AG20443 (cell line): ENCODE measurements around the gene FANK1.
A peak's percentile ranks its signal among the peaks of the same experiment; 100 is the strongest.
"Not testable (repeated sequence)": the region's sequence is repeated elsewhere in the genome, so short reads cannot be mapped to it uniquely, and the experiment has no call there.

Source experiments
- DNase-seq: peaks from one replicate; pipeline ENCODE4 v3.0.0; 2012; ENCODE audit warnings: low spot score, mixed read lengths

FANK1 gene

DNA sequence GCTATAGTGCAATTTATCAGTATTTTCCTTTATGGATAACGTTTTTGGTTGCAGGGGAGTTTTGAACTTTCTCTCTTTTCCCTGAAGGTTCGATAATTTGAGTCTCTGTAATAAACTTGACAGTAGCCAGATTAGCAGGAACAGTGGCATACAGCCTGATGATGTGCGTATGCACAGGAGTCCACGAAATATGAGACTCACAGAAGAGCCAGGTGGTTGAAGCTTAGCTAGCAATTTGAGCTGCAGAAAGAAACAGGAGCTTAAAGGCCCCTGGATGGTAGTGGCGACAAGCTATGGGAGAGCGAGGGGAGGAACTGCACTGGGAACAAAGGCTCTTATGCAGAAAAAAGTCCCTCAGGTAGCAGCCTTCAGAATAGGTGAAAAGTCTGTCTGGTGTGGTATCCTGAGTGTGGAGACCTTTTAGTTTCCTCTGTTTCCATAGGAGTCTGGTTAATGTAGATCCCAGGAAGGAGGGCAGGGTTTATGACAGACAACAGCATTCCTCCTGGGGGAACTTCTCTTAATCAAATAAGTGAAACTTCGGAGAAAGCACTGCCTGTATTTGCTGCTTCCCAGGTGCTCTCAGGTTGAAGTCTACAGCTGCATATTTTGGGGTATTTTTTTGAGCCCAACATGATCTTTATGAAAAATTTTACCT is 32.7 kb downstream of the FANK1 start:
- no peak for DNase-seq

DNA sequence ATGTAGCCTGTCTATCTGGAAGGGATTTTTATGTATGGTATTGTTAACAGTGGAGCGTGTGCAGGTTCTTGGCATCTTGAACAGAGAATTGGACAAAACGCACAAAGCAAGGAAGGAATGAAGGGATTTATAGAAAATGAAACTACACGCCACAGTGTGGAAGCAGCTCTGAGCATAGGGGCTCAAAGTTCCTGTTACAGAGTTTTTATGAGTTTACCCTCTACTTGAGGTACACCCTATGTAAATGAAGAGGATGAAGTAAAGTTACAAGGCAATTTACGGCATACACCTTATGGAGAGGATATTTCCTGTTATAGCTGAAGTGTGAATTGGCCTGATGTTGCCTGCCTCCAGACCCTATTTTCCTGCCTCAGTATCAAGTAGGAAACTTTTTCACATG is 33.3 kb downstream of the FANK1 start:
- no peak for DNase-seq

DNA sequence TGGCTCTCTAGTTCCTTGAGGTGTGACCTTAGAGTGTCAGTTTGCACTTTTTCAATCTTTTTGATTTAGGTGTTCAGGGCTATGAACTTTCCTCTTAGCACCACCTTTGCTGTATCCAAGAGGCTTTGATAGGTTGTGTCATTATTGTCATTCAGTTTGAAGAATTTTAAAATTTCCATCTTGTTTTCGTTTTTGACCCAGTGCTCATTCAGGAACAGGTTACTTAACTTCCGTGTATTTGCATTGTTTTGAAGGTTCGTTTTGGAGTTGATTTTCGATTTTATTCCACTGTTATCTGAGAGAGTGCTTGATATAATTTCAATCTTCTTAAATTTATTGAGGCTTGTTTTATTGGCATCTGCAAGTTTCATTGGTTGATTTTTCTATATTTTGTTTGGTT is 37.3 kb downstream of the FANK1 start:
- no peak for DNase-seq

DNA sequence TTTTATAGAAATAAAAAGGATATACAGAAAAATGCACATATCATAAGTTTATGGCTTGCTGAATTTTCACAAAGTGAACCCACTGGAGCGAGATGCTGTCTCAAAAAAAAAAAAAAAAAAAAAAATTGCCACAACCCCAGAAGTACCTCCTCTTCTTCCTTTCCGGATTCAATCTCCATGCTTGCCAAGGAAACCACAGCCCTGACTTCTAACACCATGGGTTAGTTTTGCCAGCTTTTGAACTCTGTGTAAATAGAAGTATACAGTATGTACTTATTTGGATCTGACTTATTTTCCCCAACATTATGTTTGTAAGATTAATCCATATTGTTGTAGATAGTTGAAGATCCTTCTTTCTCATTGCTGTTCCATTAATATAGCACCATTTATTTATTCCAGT is 40.0 kb downstream of the FANK1 start:
- no peak for DNase-seq

DNA sequence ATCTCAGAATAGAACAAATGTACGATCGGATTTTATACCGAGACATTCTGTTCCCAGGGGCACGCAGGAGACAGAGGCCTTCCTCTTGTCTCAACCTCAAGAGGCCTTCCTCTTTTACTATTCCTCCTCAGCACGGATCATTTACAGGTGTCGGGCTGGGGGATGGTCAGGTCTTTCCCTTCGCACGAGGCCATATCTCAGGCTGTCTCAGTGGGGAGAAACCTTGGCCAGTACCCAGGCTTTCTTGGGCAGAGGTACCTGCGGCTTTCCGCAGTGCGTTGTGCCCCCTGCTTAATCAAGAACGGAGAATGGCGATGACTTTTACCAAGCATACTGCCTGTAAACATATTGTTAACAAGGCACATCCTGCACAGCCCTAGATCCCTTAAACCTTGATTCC is 44.2 kb downstream of the FANK1 start:
- no peak for DNase-seq

DNA sequence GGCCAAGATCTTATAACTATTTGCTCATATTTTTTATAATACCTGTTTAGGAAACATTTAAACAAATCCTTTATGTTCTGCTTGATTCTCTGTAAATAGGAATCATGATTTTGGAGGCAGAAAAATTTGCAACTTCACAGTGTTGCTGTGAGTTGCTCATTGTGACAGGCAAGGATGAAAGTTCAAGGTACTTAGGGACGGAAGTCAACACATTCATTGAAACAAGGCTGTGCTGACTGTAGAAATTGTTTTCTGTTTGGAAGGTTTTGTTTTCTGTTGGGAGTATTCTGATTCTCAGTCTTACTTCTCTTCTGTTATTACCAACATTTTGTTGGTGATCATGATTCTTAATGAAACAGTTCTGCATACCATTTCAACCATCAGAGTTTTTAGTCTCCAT is 54.9 kb downstream of the FANK1 start:
- DNase-seq, result no peak

DNA sequence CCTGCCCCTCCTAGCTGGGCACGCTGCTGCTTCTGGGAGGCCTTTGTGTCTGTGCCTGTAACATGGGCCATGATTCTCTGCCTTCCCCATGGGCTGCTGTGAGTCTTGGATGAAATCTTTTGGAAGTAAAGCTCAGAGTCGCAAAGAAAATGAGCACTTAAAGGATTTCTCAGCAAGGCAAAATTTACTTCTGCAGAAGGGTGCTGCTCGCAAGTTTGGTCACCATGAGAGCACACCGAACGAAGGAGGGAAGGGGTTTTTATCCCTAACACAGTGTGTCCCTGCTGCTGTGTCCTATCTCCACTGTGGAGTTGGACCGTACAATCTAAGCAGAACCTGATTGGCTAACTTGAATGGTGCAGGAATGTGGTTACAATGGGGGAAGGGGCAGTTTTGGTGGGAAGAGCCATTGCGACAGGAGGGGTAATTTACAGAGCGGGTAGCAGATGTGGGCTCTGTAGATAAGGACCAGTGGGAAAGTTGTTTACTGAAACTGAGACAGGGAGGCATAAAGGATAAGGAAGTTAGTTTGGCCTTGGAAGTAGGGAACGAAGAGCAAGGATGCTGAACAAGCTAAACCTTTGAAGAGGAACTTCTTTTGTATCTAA is 57.5 kb downstream of the FANK1 start:
- no peak for DNase-seq

DNA sequence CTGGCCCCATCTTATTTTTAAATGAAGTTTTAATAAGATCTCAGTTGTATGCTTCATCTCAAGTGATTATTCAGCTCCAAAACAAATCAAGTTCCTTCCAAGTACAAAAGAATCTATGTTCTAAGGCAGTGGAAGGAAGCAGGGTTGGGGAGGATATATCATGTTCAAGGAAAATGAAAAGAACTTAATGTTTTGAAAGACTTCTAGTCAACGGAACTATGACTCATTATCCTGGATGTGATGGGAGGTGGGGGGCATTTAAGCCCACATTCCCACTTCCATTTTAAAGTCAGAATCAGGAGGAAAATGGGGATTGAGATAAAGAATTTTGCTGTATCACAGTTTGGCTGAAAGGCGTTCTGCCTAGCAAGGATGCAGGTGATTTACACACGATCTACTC is 59.4 kb downstream of the FANK1 start:
- DNase-seq, result no peak

DNA sequence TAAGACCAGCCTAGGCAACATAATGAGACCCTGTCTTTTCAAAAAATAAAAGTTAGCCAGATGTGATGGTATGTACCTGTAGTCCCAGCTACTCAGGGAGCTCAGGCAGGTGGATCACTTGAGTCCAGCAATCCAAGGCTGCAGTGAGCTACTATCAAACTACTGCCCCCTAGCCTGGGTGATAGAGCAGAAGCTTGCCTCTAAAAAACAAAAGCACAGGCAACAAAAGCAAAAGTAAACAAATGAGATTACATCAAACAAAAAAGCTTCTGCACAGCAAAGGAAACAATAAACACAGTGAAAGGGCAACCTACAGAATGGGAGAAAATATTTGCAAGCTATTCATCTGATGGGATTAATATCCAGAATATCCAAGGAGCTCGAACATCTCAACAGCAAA is 65.4 kb downstream of the FANK1 start:
- no peak for DNase-seq

DNA sequence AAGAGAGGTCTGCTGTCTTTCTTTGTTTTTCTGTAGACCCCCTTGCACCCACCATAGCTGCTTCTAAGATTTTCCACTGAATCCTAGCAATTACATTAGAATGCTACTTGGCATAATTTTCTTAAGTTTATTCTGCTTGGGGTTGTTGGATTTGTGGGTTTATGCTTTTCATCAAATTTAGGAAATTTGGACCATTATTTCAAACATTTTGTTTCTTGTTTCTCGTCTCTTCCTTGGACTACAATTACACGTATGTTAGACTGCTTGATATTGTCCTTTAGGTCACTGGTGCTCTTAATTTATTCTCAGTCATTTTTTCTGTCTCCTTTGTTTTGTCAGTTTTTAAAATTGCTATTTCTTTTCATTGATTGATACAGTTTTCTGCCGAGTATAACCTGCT is 65.8 kb downstream of the FANK1 start:
- no peak for DNase-seq

DNA sequence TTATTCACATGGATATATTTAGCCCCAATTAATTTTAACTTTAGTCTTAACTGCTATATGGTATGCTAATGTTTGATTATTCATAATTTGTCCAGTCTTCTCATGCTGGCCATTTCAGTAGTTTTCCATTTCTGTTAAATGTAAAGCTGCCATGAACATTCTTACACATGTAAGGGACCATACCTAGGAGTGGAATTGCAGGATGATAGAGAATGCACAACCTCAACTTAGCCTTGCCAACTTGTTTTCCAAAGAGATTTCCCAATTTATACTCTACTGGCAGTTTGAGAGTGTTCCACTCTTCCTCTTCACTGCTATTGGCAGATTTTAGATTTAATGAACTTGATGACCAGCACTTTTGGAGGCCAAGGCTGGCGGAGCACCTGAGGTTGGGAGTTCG is 68.2 kb downstream of the FANK1 start:
- DNase-seq, result no peak

DNA sequence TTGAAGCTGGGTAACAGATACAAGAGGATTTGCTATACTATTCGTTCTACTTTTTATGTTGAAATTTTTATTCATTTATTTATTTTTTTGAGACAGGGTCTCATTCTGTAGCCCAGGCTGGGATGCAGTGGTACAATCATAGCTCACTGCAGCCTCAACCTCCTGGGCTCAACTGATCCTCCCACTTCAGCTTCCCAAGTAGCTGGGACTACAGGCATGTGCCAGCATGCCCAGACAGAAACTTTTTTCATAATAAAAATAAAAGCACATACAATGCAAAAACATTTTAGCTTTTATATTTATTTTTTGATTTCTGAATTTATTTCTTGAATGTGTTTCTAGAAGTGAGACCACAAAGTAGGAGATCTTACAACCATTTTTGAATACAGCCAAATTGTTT is 71.2 kb downstream of the FANK1 start:
- DNase-seq, result no peak

DNA sequence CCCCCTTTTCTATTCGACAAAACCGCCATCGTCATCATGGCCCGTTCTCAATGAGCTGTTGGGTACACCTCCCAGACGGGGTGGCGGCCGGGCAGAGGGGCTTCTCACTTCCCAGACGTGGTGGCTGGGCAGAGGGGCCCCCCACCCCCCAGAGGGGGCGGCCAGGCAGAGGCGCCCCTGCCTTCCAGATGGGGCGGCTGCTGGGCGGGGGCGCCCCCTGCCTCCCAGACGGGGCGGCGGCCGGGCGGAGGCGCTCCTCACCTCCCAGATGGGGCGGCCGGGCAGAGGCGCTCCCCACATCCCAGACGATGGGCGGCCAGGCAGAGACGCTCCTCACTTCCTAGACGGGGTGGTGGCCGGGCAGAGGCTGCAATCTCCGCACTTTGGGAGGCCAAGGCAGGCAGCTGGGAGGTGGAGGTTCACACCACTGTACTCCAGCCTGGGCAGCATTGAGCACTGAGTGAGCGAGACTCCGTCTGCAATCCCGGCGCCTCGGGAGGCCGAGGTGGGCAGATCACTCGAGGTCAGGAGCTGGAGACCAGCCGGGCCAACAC is 73.8 kb downstream of the FANK1 start:
- DNase-seq, result not testable (repeated sequence)

DNA sequence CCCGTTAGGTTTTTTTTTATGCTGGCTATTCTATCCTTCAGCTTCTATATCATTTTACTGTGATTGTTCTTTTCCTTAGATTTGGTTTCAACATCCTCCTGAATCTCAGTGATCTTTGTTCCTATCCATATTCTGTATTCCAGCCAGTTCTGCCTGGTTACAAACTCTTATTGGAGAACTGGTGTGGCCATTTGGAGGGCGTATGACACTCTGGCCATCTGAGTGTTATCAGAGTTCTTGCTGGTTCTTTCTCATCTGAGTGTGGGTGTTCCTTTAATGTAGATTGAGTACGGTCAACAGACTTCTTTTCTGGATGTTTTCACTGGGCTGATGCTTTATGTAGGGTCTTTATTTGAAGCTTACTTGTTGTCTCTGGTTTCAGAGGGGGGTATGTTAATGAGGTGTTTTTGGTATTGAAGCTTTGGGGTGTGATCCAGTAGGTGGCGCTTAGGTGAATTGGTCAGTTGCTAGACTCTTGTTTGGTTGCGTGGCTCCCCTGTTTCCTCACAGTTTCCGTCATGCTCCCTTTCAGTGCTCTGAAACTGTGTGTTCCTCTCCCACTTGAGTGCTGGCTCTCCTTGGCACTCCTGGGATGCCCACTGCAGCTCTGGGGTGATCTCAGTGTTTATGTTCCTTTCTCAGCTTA is 80.7 kb downstream of the FANK1 start:
- DNase-seq, result no peak

DNA sequence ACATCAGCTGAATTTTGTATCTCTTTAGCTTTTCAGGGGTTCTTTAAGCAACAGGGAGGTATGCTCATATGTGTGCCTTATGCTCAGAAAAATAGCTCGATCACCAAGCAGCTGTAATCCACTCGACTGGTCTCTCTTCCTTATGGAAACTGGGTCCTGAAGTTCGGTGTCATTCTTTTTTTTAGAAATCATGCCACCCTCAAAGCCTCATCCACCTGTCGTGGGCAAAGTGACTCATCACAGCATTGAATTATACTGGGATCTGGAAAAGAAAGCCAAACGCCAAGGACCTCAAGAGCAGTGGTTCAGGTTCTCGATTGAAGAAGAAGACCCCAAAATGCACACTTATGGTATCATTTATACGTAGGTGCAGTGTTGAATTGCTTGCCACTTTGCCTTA is 83.6 kb downstream of the FANK1 start:
- no peak for DNase-seq

DNA sequence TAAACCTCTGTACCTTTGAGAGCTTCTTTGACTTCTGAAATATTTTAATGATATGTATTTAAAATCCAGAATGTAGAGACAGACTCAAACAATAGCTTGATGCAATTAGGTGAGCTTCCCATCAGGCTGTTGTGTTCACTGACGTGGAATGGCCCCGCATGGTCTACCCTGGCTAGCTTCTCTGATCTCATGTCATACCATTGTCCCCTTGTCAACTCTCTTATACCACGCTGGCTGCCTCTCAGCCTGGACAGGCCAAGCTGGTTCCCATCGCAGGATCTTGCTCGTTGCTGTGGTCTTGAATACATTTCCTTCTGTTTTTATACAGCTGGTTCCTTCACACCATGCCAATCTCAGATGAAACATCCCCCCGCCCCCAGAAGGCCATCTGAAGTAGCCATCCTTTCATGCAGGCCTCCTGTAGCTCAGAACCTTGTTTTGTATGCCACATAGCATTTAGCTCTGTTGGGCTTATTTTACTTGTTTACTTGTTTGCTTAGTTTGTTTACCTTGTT is 84.2 kb downstream of the FANK1 start:
- DNase-seq, result no peak

DNA sequence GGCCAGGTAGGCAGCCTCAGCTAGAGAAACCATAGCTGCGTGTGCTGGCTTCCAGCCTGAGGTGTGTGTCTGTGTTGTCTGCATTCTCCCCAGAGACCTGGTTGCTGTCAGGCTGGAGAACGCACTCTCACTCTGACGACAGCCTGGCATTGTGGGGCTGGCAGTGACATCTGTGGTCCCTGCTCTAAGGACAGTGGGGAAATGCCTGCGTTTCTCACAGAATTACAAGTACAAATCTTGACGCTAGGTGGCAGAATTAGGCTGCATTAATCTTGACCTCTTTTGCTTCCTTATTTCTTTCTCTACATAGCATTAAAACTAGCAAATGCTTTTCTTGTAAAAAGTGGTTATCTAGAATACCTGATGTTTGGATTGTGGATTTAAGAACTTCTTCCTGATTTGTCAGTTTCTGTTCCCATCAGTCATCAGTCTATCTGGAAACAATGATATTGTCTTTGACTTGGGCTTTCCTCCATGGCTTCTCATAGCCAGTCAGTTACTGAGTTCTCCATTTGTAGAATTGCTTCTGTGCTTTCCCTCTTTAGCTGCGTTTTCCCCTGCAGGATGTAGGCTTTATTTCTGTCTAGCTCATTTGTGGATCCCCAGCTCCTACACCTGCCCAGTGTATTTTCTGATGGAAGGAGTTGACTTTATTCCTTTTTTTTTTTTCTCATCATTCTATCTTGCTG is 86.0 kb downstream of the FANK1 start:
- DNase-seq, result peak; percentile 64

DNA sequence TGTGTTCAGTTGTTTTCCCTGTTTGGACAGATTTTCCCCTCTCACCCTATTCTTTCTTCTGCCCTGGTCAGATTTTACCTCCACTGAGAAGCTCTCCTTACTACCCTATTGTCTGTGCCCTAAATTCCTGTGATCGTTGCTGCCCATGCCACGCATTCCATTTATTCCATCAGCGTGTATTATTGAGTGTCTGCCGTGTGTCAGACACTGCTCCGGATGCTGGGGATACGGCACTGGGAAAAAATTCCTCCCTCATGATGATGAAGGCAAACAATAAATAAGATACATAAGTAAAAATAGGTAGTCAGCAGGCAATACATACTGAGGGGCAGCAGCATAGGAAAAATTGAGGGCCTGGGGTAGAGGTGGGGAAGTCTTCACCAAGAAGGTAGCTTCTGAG is 86.8 kb downstream of the FANK1 start:
- DNase-seq, result no peak

DNA sequence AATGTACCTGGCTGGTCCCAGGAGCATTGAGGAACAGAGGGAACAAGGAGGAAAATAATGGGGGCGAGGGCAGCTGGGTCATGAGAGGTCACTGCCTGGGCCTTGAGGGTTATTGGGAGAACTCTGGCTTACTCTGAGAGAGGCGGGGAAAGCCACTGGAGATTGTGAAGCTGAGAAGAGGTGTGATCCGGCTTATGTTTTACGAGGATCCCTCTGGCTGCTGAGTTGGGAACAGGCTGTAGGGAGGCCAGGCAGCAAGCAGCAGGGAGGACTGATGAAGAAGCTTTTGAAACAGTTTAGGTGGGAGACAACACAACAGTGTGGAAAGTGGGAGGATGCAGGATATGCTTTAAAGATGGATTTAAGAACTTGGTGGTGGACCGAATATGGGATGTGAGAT is 87.3 kb downstream of the FANK1 start:
- no peak for DNase-seq

DNA sequence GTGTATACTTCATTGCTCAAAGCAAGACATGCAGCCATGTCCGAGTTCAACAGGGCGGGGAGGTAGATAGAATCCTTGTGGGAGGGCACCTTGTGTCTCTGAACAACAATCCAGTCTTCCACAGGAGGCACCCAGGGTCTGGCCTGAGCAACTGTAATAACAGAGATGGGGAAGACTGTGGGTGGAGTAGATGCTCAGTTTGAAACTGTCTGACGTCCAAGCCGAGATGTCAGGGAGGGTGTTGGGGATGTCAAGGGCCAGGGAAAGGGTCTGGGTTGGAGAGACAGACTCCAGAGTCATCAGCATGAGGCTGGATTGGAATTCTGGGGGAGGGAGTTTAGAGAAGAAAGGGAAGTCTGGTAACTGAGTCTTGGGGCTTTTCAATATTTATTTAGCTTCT is 88.0 kb downstream of the FANK1 start:
- DNase-seq, result no peak

DNA sequence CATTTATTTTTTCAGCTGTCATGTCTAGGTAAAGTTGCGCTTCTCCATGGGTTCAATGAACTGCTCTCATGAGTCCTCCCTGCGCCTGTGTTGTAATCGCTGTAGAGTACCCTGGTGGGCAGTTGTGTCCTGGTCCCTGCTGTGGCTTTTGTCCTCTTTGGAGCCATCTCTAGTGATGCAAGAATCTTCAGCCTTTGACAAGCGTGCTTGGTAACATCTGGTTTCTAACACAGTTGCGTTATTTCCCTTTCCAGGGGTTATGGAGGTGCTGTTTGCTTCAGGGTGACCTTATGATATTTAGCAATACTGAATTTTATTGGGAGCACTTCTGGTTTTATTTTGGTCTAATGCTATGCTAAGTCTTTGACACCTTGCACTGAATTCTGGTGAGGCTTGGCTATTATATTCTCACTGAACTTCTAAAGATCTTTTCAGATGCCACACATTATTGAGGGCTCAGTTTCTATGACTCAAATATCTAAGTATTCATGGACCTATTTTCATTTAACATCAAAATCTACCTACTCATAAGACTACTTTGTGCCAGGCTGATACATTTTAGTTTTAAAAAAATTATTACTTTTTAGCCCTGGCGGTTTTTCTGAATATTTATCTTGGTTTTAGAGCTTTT is 88.6 kb downstream of the FANK1 start:
- no peak for DNase-seq

DNA sequence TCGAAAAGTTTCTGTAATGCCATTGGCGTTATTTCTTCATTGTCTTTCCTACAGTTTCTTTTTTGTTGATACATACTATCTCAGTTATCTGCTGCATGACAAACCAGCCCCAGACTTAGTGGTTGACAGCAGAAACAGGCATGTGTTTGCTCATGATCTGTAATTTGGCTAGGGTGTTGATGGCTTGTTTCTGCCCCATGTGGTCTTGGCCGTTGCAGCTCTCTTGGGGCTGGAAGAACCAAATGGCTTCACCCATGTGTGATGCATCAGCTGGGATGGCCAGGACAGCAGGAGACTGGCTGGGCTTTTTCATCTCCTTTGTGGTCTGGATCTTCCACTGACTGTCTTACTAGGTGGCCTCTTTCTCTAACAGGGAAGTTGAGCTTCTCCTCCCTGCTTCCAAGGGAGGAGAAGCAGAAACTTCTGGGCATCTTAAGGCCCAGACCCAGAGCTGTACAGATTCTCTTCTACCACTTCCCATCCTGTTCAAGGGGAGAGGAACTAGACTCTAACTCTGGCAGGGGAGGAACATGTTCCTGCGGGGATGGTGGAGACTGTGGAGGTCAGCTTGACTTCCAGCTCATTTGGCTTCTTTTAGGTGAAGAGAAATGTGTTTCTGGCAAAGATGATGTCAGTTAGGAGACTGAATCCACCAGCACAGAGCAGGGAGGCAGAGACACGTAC is 89.3 kb downstream of the FANK1 start:
- DNase-seq, result peak; percentile 34
